Peyer's patch (tissue), 4 donors: ENCODE results near the gene MICAL3. TPM values are rescaled to one million over a fixed set of nuclear protein-coding genes. Genes with fewer than 3 reads are reported as not detected.
A peak's percentile ranks its signal among the peaks of the same experiment; 100 is the strongest.

Experiments
- DNase-seq, 3 donors: peaks; one replicate each; pipeline ENCODE4 v3.0.0-alpha.2; 2017 to 2019
- H3K27ac ChIP-seq, 4 donors: fragments of 200-600 bp; sonication (generic); one replicate each; pipeline ENCODE4 v1.5.1; 2016 to 2019
- H3K27me3 ChIP-seq, 2 donors: fragments of 200-600 bp; sonication (generic); one replicate each; pipeline ENCODE4 v1.5.1; 2019
- H3K36me3 ChIP-seq, 3 donors: fragments of 200-600 bp; sonication (generic); one replicate each; pipeline ENCODE4 v1.5.1; 2016 to 2019
- H3K4me1 ChIP-seq, 4 donors: fragments of 200-600 bp; sonication (generic); one replicate each; pipeline ENCODE4 v1.5.1; 2016 to 2019
- H3K4me3 ChIP-seq, 4 donors: fragments of 200-600 bp; sonication (generic); 1 replicate in 3 of 4; 2 replicates in 1 of 4; pipeline ENCODE4 v1.5.1; 2016 to 2019; ENCODE audit warnings: mild to moderate bottlenecking in 1 of 4
- H3K9me3 ChIP-seq, 4 donors: fragments of 200-600 bp; sonication (generic); one replicate each; pipeline ENCODE4 v1.5.1; 2016 to 2019; ENCODE audit warnings: mild to moderate bottlenecking in 1 of 4
- POLR2A ChIP-seq, 2 donors: fragments of 450-650 bp; IDR thresholded peaks; one replicate each; pipeline ENCODE4 v1.5.1; 2017; ENCODE audit warnings: antibody characterized with exemption in 2 of 2, mild to moderate bottlenecking in 2 of 2, moderate library complexity in 2 of 2
- total RNA-seq, 4 donors: library from RNA; depleted of rRNA; stranded (reverse); fragments of >200 nt; gene quantifications; one replicate each; pipeline ENCODE4 v1.1.0, GENCODE V29; 2016
- TF ChIP-seq, protein P1 (sequence below), 6 experiments: fragments of 450-650 bp in 4 of 6; fragments of 200-600 bp in 2 of 6; sonication (generic) in 1 of 6; IDR thresholded peaks; one replicate each; pipeline ENCODE4 v1.5.1; 2017 to 2019; ENCODE audit warnings: antibody characterized with exemption in 6 of 6, mild to moderate bottlenecking in 3 of 6, moderate library complexity in 1 of 6

Gene MICAL3
- total RNA-seq, 4 donors from 2014 or later = 68.5 to 99.1 (median 88.7) TPM

DNA sequence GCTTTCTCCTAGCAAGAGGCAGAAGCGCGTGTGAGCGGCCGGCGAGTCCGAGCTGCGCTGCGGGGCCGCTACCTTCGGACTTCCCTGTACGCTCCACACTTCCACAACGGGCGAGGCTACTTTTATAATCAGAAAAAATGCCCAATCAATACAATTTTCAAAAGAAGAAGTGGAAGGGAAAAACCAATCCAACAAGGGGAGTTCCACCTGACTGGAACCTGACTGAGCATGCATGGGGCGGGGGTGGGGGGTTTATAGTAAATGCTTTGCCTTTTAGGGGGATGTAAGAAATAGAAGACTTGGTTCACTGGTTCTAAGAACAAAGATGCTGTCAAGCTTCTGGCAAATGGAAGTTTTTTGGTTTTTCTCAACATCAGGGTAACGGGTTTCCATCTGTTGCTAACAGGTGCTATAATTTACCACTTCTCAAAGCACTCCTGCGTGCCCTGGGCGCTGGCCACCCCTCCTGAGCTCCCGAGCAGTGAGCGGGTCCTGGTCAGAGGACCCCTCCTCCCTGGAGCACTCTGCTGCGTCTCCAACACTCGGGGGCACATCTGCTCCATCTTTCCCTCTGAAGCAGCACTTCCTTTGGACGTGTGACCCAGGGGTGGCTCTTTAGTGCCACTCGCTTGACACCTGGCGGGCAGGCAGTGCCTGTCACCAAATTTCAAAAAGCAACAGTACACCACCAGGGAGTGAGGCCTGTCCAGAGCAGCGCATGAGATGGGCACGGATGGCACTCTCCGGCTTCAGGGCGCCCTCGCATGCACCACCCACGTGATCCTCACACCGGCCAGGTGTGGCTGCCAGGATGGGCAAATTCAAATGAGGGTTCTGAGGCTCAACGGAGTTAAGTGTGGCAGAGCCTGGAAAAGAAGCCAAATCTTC is 228.5 kb downstream of the MICAL3 start:
- H3K9me3 ChIP-seq = no peaks in the 10 kb centered on the region
- TF ChIP-seq, protein P1, sequence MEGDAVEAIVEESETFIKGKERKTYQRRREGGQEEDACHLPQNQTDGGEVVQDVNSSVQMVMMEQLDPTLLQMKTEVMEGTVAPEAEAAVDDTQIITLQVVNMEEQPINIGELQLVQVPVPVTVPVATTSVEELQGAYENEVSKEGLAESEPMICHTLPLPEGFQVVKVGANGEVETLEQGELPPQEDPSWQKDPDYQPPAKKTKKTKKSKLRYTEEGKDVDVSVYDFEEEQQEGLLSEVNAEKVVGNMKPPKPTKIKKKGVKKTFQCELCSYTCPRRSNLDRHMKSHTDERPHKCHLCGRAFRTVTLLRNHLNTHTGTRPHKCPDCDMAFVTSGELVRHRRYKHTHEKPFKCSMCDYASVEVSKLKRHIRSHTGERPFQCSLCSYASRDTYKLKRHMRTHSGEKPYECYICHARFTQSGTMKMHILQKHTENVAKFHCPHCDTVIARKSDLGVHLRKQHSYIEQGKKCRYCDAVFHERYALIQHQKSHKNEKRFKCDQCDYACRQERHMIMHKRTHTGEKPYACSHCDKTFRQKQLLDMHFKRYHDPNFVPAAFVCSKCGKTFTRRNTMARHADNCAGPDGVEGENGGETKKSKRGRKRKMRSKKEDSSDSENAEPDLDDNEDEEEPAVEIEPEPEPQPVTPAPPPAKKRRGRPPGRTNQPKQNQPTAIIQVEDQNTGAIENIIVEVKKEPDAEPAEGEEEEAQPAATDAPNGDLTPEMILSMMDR (IDR thresholded peaks at IDR 0.05) = no peak
- TF ChIP-seq POLR2A (IDR thresholded peaks at IDR 0.05) = no peak
- no peaks in the 10 kb centered on the region for H3K27me3 ChIP-seq
- H3K4me3 ChIP-seq = no peak overlapping the region
- peaks cover 0 to 15% (median 4%) of the 10 kb centered on the region in 4 donors for H3K4me1 ChIP-seq
- H3K36me3 ChIP-seq = peaks cover 0 to 3% (median 0%) of the 10 kb centered on the region in 3 donors
- peak overlapping the region in 1 of 4 donors; percentile 64 for H3K27ac ChIP-seq
- peak in 1 of 3 donors; percentile 46 for DNase-seq

DNA sequence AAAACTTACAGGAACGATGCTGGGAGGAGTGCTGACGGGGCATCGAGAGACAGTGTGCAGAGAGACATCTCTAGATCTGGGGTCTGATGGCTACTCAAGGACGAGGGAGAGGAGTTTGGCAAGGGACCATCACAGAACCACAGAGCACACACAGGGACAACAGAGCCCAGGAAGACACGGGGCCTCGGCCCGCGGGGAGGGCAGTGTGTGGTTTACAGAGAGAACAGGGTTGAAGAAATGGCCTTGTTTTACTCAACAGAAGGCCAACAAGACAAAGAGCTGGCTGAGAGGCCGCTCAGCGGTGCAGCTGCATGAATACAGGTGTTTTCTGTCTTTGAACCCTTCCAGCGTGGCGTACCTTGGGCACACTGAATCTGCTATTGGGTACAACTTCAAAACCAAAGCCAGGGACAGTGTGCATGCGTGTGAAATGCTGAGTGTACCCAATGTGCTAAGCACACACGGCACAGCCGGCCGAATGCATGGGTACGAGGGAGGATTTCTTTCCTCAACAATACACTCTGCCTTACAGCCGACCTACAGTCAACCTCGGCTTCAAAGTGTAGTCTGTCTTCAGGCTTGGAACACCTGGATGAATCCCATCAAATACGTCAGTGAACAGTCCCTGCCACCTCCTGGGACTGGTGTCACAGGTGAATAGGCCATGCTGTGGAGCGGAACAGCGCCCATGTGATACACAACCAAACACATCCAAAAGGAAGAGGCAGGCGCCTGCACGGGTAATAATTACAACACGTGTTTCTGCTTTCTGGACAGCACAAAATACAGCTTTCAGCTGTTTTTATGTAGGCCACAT is 229.4 kb downstream of the MICAL3 start:
- Histone ChIP-seq H3K4me1 (peaks cover 0 to 9% (median 4%) of the 10 kb centered on the region in 4 donors), H3K9me3 (no peaks in the 10 kb centered on the region), H3K36me3 (peaks cover 0 to 12% (median 0%) of the 10 kb centered on the region in 3 donors), H3K4me3 (no peak overlapping the region), H3K27ac (peak overlapping the region in 2 of 4 donors; percentile 3 to 11), H3K27me3 (no peaks in the 10 kb centered on the region)
- DNase-seq = no peak
- TF ChIP-seq POLR2A (IDR thresholded peaks at IDR 0.05) = no peak
- TF ChIP-seq, protein P1 (IDR thresholded peaks at IDR 0.05) = no peak

DNA sequence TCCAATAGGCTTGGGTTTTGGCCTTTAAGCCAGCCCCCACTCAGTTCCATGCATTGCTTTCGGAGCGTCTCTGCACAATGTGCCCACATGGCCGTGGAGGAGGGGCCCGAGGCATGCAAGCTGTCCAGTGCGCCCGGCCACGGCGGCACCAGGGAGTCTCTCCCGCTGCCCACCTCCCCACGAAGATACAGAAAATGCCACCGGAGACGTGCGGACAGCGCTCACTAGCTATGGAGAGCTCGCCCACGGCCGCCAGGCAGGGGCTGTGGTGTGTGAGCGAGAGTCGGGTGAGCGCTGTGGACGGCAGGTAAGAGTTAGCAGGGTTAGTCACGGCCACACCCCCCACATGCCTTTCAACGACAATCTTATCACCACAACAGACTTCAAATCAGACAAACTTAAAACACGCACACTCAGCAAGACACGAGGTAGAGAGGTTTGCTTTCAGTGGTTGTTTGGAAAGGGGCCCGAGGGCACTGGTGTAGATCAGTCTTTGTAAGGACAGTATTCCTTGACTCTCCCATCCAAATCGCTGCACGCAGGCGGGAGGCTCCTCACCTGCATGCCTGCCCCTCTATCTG is 231.4 kb downstream of the MICAL3 start:
- Histone ChIP-seq H3K4me1 (peaks cover 0 to 9% (median 3%) of the 10 kb centered on the region in 4 donors), H3K27me3 (no peaks in the 10 kb centered on the region), H3K27ac (no peak overlapping the region), H3K9me3 (no peaks in the 10 kb centered on the region), H3K36me3 (peaks cover 0 to 26% (median 0%) of the 10 kb centered on the region in 3 donors), H3K4me3 (no peak overlapping the region)
- TF ChIP-seq, protein P1 (IDR thresholded peaks at IDR 0.05) = no peak
- TF ChIP-seq POLR2A (IDR thresholded peaks at IDR 0.05) = no peak
- DNase-seq = no peak

DNA sequence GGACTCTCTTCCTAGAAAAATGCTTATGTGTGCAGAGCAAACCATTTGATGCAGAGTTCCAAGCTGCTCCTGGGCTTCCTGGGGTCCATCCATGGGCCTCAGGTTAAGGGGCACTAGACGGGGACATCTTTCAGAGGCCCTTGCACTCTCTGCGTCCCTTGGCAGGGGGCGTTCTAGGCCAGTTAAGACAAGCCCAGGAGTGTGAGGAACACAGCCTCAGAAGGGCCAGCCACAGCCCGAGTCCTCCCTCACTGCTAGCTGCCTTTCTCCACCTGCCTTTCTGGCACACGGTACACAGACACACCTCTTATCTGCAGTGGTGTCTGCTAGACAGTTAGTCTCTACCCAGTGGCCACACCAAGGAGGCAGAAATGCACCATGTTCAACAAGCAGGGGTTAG is 232.1 kb downstream of the MICAL3 start:
- Histone ChIP-seq H3K4me3 (no peak overlapping the region), H3K36me3 (peaks cover 0 to 28% (median 0%) of the 10 kb centered on the region in 3 donors), H3K27ac (no peak overlapping the region), H3K27me3 (no peaks in the 10 kb centered on the region), H3K4me1 (peaks cover under 1 to 9% (median 3%) of the 10 kb centered on the region in 4 donors), H3K9me3 (no peaks in the 10 kb centered on the region)
- no peak for DNase-seq
- TF ChIP-seq POLR2A (IDR thresholded peaks at IDR 0.05) = no peak
- TF ChIP-seq, protein P1 (IDR thresholded peaks at IDR 0.05) = no peak

DNA sequence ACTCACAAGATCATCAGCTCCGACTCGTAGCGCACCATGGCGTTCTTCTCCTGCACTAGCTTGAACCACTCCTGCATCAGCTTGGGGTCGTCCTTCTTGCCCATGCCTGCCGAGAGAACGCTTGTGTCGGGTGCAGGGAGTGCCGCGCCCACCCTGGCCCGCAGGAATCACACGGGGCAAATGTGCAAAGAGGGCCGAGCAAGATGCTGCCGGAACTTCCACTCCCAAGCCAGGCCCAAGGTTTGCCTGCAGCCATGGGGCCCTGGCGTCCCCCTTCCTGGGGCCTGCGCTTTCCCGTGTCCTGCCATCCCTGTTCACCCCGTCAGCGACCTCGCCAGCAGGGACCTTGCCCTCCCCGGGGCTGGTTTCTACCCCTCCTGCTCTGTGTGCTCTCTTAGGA is 233.2 kb downstream of the MICAL3 start:
- TF ChIP-seq, protein P1 (IDR thresholded peaks at IDR 0.05) = no peak
- TF ChIP-seq POLR2A (IDR thresholded peaks at IDR 0.05) = no peak
- Histone ChIP-seq H3K27me3 (no peaks in the 10 kb centered on the region), H3K27ac (no peak overlapping the region), H3K4me3 (no peak overlapping the region), H3K4me1 (peaks cover 2 to 13% (median 8%) of the 10 kb centered on the region in 4 donors), H3K9me3 (no peaks in the 10 kb centered on the region), H3K36me3 (peaks cover 0 to 28% (median 0%) of the 10 kb centered on the region in 3 donors)
- no peak for DNase-seq
